Kidney epithelial cell (primary cell): ENCODE results near the gene NME9. TPM values are rescaled to one million over a fixed set of nuclear protein-coding genes. Genes with fewer than 3 reads are reported as not detected.

Source experiments
- DNase-seq: peaks from one replicate; pipeline ENCODE4 v3.0.0-alpha.2; 2010; ENCODE audit warnings: low read depth
- H3K27me3 ChIP-seq: 2 replicates; pipeline ENCODE4 v1.6.0; 2011; ENCODE audit warnings: low read length; ENCODE audit not compliant: control insufficient read depth, insufficient read depth
- H3K36me3 ChIP-seq: 2 replicates; pipeline ENCODE4 v1.5.1; 2011; ENCODE audit warnings: low read length; ENCODE audit not compliant: control insufficient read depth, insufficient read depth
- H3K4me3 ChIP-seq: 2 replicates; pipeline ENCODE4 v1.5.1; 2011; ENCODE audit warnings: low read depth, mild to moderate bottlenecking, control low read depth, low read length
- total RNA-seq: library from RNA; depleted of rRNA; stranded (reverse); fragments of >200 nt; gene quantifications from 2 replicates; pipeline ENCODE4 v1.2.3, GENCODE V29; 2015
- TF ChIP-seq, protein P1 (sequence below): IDR thresholded peaks from 2 replicates; pipeline ENCODE4 v1.5.1; 2011; ENCODE audit warnings: mild to moderate bottlenecking, moderate library complexity, low read length, control low read depth, inconsistent platforms; ENCODE audit not compliant: insufficient read depth, poor library complexity, severe bottlenecking

Gene NME9
- total RNA-seq, 1 donor from 2014 or later: not detected

DNA sequence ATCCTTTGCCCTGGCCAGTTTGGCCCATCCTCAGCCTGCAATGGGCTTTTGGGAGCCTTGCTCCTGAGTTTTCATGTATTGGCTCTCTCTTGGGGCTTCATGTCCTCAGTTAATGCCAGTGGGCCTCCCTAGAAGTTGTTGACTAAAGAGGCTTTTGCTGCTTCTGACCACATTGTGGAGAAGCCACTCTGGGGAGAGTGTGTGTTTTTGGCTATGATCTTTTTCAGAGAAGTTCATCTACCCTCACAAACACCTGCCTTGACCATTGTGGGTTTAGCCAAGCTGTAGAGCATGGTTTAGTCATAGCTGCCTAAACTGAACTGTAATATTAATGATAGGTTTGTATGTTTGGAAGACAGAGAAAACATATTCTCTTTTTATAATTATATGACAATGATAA is 24.7 kb upstream of the NME9 start:
- no peak overlapping the region for H3K4me3 ChIP-seq
- TF ChIP-seq, protein P1, sequence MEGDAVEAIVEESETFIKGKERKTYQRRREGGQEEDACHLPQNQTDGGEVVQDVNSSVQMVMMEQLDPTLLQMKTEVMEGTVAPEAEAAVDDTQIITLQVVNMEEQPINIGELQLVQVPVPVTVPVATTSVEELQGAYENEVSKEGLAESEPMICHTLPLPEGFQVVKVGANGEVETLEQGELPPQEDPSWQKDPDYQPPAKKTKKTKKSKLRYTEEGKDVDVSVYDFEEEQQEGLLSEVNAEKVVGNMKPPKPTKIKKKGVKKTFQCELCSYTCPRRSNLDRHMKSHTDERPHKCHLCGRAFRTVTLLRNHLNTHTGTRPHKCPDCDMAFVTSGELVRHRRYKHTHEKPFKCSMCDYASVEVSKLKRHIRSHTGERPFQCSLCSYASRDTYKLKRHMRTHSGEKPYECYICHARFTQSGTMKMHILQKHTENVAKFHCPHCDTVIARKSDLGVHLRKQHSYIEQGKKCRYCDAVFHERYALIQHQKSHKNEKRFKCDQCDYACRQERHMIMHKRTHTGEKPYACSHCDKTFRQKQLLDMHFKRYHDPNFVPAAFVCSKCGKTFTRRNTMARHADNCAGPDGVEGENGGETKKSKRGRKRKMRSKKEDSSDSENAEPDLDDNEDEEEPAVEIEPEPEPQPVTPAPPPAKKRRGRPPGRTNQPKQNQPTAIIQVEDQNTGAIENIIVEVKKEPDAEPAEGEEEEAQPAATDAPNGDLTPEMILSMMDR: no peak
- no peak for DNase-seq
- no peaks in the 10 kb centered on the region for H3K27me3 ChIP-seq
- no peaks in the 10 kb centered on the region for H3K36me3 ChIP-seq

- TF ChIP-seq, protein P1: no peak
- H3K27me3 ChIP-seq: no peaks in the 10 kb centered on the region
- H3K36me3 ChIP-seq: no peaks in the 10 kb centered on the region
- no peak overlapping the region for H3K4me3 ChIP-seq
- no peak for DNase-seq
Measured at GRCh38 chr3:138351916-138352550, 22.4 kb upstream of the NME9 start.

DNA sequence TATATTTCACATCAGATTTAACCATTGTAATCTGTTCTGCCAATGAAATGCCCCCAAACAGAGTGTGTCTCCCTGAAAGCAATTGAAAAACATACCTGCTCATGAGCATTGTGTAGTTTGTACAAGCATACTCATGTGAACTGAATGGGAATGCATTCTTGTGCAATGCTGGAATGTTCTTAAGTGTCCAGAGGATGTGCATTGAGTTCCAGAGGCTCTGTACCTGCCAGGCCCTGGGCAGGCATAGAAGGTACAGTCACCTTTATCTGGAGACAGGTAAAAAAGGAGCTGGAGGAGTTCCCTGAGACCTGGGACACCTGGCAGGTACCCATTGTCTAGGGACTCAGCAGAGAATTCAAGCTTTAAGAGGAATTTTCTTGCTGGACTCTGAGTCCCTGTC is 21.5 kb upstream of the NME9 start:
- TF ChIP-seq, protein P1: no peak
- no peak for DNase-seq
- Histone ChIP-seq H3K27me3 (no peaks in the 10 kb centered on the region), H3K4me3 (no peak overlapping the region), H3K36me3 (no peaks in the 10 kb centered on the region)

DNA sequence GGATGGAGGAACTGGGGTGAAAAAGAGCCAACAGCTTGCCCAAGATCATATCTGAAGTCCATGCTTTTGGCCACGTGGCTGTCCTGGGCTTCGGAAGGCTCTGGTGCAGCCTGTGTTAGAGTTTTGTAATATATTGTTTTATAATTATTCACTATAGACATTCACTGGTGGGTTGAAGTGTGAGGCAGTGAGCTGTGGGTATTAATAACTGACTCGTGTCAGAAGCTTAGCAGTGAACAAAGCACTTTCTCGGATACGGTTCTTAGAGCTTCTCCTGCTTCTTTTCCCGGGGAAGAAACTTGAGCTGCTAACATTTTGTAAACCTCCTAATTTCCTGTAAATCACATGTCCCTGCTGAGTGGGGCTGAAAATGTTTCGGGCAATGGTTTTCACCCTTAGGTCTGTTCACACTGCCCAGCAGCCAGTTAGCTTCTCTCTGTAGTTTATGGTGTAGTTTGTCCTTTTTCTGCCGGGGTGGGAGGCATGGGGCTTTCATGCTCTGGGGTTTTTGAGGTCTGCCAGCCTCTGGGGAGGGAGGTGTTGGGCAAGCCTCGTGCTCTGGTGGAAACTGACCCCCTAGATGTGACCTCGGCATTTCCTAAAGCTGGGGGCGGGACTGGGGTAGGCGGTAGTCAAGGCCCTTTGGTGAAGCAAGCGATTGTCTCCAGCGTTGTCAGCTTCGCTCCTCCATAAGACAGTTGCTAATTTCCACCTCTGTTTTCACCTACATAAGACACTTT is 20.4 kb upstream of the NME9 start:
- Histone ChIP-seq H3K4me3 (no peak overlapping the region), H3K36me3 (no peaks in the 10 kb centered on the region), H3K27me3 (no peaks in the 10 kb centered on the region)
- TF ChIP-seq, protein P1: no peak
- DNase-seq: no peak

- TF ChIP-seq, protein P1: no peak
Measured at GRCh38 chr3:138348754-138349739, 19.4 kb upstream of the NME9 start.

More at GRCh38 chr3:138348754-138349739, 19.4 kb upstream of the NME9 start:
- Histone ChIP-seq H3K36me3 (no peaks in the 10 kb centered on the region), H3K4me3 (peak overlapping the region; percentile 69), H3K27me3 (no peaks in the 10 kb centered on the region)
- no peak for DNase-seq
